ENCODE results near the gene PPP1R10. TPM values are rescaled to one million over a fixed set of nuclear protein-coding genes. Genes with fewer than 3 reads are reported as not detected.

PPP1R10 gene
- total and polyA plus RNA-seq, 2 of the 13 experiments (the other 11 are each of a cell fraction or from before 2014, with no cell fraction given): 26.3 to 38.4 TPM

- no peak for TF ChIP-seq NR1H2 (CRISPR knock-in tag; IDR thresholded peaks at IDR 0.05; ENCODE audit: borderline replicate concordance, low read depth)
- TF ChIP-seq ZNF816 (CRISPR knock-in tag; IDR thresholded peaks at IDR 0.05; ENCODE audit: borderline replicate concordance): peak; percentile 97; the same call in 1 of the 2 replicates
- TF ChIP-seq ARID5B (CRISPR knock-in tag; IDR thresholded peaks at IDR 0.05): peak; percentile 84
- peak; percentile 94 for TF ChIP-seq ZSCAN9 (CRISPR knock-in tag; IDR thresholded peaks at IDR 0.05; ENCODE audit: borderline replicate concordance)
- peak; percentile 92 for TF ChIP-seq HOXA3 (CRISPR knock-in tag; IDR thresholded peaks at IDR 0.05)
- peak; percentile 96 for TF ChIP-seq MXD3 (CRISPR knock-in tag; IDR thresholded peaks at IDR 0.05)
- TF ChIP-seq ZNF530 (CRISPR knock-in tag; IDR thresholded peaks at IDR 0.05; ENCODE audit: low read depth): no peak
- TF ChIP-seq STAG1 (CRISPR knock-in tag; IDR thresholded peaks at IDR 0.05): 0 out of 2 replicates have a peak, but pooled peaks have one; percentile 2
- TF ChIP-seq ZNF576 (CRISPR knock-in tag; IDR thresholded peaks at IDR 0.05): no peak
- TF ChIP-seq POLR2A (IDR thresholded peaks at IDR 0.05; ENCODE audit: insufficient read depth in 1 of 2, low read depth in 2 of 2, low read length in 2 of 2): peak; percentile 88 to 95
- TF ChIP-seq ZNF746 (CRISPR knock-in tag; IDR thresholded peaks at IDR 0.05): peak; percentile 80; the same call in 1 of the 2 replicates
- TF ChIP-seq TCF7L2 (IDR thresholded peaks at IDR 0.05; ENCODE audit: low read depth, low read length): no peak
- peak; percentile 99 for TF ChIP-seq KAT8 (CRISPR knock-in tag; IDR thresholded peaks at IDR 0.05)
- TF ChIP-seq ZSCAN20 (CRISPR knock-in tag; IDR thresholded peaks at IDR 0.05; ENCODE audit: borderline replicate concordance): peak; percentile 71
- peak; percentile 83 for TF ChIP-seq ZNF614 (CRISPR knock-in tag; IDR thresholded peaks at IDR 0.05; ENCODE audit: borderline replicate concordance)
- no peak; the same call in 1 of the 2 replicates for TF ChIP-seq RFX1 (IDR thresholded peaks at IDR 0.05)
- 0 out of 2 replicates have a peak, but pooled peaks have one; percentile 84 for TF ChIP-seq ZNF34 (CRISPR knock-in tag; IDR thresholded peaks at IDR 0.05; ENCODE audit: borderline replicate concordance)
- peak; percentile 92 for TF ChIP-seq HOXD1 (CRISPR knock-in tag; IDR thresholded peaks at IDR 0.05)
- TF ChIP-seq ZNF18 (CRISPR knock-in tag; IDR thresholded peaks at IDR 0.05; ENCODE audit: insufficient replicate concordance): peak; percentile 87
- no peak for TF ChIP-seq CEBPB (IDR thresholded peaks at IDR 0.05; ENCODE audit: borderline replicate concordance, low read depth, low read length)
- peak; percentile 93 for TF ChIP-seq MYPOP (CRISPR knock-in tag; IDR thresholded peaks at IDR 0.05)
- TF ChIP-seq ISX (CRISPR knock-in tag; conservative IDR thresholded peaks at IDR 0.05): peak; percentile 79
- TF ChIP-seq ZMAT3 (CRISPR knock-in tag; conservative IDR thresholded peaks at IDR 0.05): peak; percentile 96
- peak; percentile 65 for TF ChIP-seq ZNF143 (CRISPR knock-in tag; IDR thresholded peaks at IDR 0.05)
These were observed 45.8 kb downstream of the PPP1R10 start, which contains the start of gene ABCF1 (continued) for GRCh38 chr6:30571075-30571761.
